CD1c-positive myeloid dendritic cell (primary cell): ENCODE measurements around the gene EPG5.
"Not testable (repeated sequence)": the region's sequence is repeated elsewhere in the genome, so short reads cannot be mapped to it uniquely, and the experiment has no call there.

Experiments used
- DNase-seq: peaks from one replicate; pipeline ENCODE4 v3.0.0-alpha.2; 2016; ENCODE audit errors: extremely low spot score

Gene EPG5

DNA sequence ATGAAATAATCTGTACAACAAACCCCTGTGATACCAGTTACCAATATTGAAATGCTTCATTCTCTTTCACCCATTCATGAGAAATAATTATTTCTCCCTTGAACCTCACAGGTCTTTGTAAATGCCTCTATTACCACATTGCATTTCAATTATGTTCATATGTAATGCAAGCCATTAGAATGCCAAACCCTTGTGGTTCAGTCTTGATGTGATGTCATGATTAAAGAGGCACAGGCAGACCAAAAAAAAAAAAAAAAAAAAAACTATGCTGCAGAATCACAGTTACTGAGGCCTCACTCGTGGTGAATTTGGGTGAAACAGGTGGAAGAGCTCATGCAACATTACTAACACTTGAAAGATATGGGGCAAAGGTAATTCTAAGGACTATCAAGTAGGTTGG lies 9.4 kb upstream of the EPG5 start:
- DNase-seq: no peak

DNA sequence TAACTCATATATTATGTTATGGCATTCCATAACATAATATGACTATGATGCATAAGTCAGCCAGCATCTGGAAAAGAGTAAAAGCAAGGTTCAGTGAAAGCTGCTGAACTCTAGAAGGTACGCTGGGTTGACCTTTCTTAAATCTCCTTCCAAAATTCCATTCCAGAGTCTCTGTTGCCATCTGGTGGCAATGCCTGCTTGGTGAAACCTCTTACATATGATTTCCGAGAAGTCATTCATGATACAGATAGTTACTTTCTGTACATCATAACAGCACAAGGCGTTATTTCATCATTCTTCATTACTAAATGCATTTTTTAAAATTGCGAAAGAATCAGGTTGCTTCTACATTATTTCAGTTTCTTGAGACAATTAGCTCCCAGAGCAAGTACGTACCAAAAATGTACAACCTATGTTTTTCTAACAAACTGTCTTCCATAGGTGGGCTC lies 7.0 kb upstream of the EPG5 start:
- DNase-seq: peak; percentile 86

DNA sequence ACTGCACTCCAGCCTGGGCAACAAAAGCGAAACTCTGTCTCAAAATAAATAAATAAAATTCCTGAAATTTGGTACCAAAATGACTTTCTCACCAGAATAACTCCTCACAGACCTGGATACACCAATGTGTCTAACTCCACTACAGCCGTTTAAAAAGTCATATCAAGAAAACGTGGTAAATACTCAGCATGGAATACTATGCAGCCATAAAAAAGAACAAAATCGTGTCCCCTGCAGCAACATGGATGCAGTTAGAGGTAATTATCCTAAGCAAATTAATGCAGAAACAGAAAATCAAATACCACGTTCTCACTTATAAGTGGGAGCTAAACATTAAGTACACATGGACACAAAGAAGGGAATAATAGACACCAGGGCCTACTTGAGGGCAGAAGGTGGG lies 2.2 kb downstream of the EPG5 start:
- not testable (repeated sequence) for DNase-seq

DNA sequence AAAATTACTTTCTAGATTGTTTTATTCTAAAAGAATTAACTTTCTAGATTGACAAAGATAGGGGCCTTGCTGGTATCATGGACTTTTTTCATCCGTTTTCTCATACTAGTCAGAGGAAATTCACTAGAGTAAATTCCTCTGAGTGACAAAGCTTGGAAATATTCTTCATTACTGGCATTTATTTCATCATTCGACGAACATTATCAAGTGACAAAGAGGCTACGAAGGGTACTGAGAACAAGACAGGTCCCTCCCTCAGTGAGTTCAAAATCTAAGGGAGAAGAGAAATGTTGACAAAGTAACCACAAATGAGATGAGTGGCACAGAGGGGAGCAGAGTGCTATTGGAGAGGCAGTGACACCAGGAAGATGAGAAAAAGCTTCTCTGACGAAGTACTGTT lies 4.3 kb downstream of the EPG5 start:
- no peak for DNase-seq

DNA sequence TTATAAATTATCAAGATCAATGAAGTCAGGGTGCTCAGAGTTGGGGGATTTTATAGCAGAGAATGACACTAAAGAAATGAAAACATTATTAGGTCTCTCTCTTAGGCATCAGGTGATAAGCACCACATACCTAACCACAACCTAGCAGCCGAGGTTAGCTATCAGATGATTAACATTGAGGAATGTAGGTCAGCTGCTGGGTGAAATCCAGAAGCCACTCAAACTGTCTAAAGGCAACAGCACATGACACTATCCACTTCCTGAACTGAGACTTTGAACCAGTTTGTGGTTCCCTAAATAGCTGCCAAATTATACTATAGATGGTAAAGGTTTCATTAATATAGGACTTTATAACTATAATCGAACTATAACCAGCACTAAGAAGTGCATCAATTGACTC lies 4.7 kb downstream of the EPG5 start:
- DNase-seq: peak; percentile 66

DNA sequence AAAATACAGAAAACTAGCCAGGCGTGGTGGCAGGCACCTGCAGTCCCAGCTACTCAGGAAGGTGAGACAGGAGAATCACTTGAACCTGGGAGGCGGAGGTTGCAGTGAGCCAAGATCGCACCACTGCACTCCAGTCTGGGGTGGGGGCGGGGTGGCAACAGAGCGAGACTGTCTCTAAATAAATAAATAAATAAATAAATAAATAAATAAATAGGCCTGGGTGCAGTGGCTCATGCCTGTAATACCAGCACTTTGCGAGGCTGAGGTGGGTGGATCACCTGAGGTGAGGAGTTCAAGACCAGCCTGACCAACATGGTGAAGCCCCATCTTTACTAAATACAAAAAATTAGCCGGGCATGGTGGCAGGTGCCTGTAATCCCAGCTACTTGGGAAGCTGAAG lies 7.6 kb downstream of the EPG5 start:
- not testable (repeated sequence) for DNase-seq

DNA sequence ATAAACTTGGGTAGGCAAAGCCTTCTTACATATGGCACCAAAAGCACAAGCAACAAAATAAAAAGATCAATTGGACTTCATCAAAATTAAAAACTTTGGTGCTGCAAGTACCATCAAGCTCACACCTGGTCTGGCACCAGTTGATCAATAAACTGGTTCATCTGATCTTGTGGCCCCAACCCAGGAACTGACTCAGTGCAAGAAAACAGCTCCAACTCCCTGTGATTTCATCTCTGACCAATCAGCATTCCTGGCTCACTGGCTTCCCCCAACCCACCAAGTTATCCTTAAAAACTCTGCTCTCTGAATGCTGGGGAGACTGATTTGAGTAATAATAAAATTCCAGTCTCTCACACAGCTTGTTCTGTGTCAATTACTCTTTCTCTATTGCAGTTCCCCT lies 8.4 kb downstream of the EPG5 start:
- DNase-seq: no peak

DNA sequence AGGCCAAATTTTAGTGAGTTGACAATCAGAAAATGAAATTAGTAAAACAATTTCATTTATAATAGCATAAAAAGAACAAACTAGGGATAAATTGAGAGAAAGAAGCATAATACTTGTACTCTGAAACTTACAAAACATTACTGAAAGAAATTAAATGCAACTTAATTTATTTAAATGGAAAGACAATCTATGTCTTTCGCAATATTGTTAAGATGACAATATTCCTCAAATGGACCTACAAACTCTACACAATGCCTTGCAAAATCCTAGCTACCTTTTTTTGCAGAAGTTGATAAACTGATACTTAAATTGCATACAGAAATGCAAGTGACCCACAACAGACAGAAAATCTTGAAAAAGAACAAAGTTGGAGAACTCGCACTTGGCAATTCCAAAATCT lies 9.1 kb downstream of the EPG5 start:
- no peak for DNase-seq

DNA sequence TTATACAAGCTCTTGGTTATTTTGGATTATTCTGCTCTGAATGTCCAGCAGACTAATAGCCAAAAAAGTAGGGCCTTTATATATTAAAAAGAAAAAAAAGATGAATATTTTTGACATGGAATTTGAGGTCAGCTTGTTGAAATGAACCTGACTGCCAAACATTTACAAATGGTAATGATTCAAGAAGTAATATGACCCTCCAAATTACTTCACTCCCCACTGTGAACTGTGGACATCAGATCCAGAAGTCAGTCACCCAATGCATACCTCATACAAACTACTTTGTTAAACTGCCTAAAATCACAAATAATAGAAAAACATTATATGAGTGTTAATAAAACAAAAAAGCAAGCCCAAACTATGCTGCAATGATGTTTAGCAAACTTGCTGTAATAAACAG lies 10.0 kb downstream of the EPG5 start:
- DNase-seq: no peak

DNA sequence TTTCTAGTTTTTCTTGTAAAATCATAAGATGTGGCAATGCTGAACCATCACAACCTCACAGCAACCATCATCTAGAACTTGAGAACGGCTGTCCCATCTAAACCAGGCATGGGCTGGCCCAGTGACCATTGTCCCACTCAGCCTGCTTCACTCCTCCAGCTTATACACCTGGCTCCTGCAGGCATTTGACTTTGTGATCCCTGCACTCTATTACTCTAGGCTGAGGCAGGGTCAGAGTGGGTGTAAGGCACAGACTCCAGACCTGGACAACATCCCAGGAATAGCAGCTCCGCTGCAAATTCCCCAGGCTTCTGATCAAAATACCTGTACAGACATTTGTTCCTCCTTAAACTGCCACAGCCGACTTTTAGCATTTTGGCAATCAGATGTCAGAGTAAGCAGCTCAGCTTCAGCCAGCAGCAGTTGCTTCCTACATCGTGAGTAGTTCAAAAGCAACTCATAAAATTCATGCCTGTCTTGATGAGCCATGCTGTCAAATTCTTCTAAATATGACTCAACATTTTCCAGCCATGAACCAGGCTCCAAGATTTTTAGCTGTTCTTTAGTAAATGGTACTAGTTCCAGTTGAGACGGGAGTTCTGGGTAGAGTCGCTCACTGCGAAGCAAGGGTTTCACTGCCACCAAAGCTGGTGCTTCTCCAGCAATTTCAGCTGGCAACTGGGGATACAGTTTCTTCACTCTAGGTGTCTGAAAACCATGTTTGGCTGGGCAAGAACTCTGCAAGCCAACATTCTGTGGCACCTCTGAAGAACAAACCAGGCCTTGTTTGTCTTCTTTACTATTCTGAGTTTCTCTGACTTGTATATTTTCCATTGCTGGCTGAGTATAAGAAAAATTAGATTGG lies 12.8 kb downstream of the EPG5 start:
- DNase-seq: no peak

DNA sequence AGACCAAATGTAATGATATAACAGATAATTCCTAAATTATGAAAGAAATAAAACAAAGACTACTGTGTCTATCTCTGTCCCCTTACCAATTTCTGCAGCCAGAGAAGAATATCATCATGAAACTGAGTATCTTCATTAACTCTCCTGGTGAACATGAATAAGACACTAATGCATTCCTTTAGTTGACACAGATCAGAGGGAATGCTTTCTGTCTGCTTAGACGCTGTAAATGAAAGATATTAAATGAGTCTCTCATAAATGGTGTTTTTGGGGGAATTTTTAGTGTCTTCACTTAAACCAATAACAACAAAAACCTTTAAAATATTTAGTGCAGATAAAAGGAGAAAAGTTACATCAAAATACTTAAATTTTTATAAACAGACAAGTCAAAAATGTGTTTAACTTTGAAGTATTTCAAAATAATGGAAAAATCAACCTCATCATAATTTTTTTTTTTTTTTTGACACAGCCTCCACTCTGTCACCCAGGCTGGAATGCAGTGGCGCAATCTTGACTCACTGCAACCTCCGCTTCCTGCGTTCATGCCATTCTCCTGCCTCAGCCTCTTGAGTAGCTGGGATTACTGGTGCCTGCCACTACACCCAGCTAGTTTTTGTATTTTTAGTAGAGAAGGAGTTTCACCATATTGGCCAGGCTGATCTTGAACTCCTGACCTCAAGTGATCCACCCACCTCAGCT lies 16.0 kb downstream of the EPG5 start:
- DNase-seq: peak; percentile 35

DNA sequence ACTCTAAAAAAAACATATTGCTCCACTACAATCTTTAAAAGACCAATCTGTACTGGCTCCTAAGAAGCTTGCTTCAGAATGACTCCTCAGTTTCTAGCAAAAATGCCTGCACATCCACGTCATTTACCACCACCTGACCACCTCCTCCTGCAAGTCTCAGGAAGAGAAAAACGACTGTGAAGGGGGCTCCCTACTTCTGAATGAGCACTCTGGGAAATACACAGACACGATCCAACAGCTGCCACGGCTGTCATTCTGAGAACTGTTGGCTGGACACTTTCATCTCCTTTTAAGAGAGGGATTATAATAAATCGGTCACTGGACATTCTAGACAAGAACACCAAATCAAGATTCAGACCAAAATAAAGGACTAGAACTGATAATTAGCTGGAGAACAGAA lies 21.5 kb downstream of the EPG5 start:
- no peak for DNase-seq

DNA sequence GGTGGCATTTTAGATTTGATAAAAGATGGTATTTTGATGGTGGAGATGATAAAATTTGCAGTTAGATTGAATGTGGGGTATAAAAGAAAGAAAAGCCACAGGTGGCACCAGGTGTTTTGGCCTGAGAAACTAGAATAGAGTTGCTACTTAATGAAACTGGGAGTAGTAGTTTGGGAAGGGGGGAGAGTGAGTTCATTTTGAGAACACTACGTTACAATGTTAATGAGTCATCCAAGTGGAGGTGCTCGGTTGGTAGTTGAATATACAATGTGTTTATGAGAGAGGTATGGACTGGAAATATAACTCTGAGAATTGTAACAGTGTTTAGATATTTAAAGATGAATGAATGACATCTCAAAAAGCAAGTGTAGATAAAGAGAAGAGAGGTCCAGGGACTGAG lies 26.4 kb downstream of the EPG5 start:
- no peak for DNase-seq

DNA sequence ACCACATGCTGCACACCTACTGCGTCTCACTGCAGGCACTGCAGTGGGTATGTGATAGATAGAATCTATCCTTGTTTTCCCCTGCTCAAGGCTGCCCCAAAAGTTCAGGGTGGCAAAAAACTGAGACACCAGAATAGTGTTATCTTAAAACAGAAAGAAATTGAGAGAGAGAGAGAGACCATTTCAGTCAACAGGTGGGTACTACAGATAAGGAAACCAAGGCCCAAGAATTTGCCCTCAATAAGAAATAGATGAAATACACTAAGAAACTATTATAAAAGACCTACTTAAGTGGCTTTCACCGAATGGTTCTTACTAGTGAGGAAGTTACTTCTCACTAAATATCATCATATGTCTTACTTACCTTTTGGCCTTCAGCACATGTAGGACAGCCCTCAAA lies 27.9 kb downstream of the EPG5 start:
- no peak for DNase-seq

DNA sequence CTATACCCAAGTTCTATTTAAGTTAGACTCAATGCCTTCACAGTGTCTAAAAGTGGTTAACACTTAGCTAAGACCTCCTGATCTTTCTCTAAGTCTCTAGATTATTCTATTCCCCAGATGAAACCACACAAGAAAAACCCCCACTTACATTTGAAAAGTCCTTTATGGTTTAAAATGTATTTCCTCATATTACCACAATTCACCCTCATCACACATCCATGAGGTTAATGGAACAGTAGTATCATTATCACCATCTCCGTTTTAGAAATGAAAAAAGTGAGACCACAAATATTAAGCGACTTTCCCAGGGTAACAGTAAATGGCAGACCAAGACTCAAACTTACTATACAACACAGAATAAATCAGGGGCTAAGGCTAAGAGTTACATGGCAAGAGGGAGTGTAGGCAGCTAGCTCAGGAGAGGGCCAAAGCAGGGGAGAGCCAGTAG lies 28.6 kb downstream of the EPG5 start:
- no peak for DNase-seq

DNA sequence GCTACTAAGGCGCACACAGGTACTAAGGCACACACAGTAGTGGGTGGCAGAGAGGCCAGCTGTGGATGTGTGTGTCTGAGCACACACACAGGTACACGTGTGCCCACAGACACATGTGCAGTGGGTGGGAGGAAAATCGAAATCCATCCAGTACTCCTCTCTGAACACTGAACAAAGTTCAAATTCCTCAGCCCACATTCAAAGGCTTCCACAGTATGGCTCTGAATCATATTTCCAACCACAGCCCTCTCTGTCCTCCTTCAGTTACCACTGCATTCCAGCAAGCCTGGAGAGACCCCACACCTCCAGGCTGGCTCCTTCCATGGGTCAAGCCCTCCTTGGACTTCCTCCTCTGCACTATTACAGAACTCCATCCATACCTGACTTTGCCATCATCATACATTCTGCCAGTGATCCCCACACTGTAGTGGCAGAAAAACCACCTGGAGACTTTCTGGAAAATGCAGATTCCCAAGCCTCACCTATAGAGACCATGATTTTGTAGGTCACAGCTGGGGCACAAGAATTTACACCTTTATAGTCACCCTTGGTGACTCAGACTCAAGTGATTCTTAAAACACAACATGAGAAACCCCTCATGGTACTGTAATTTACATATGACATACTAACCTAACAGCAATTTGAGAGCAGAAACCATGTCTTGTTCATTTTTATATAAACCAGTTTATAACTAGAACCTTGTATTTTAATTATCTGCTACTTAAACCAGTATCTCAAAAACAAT lies 31.4 kb downstream of the EPG5 start:
- DNase-seq: no peak

DNA sequence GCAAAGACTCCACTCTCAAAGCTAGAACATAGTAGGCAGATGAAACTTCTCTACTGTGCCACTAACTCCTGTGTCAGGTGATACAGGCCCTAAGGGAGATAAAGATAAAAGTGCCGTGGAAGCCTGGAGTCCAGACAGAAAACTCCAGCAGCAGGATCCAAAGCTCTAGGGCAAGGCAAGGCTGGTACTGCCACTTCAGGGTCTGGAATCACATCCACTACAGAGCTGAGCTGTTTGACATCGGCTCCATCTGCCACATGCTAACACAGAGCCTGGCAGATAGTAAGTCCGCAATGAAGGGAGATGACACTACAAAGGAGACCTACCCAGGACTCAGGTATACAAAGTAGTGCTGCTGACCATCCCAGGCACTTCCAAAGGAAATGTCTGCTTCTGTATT lies 34.4 kb downstream of the EPG5 start:
- DNase-seq: no peak

DNA sequence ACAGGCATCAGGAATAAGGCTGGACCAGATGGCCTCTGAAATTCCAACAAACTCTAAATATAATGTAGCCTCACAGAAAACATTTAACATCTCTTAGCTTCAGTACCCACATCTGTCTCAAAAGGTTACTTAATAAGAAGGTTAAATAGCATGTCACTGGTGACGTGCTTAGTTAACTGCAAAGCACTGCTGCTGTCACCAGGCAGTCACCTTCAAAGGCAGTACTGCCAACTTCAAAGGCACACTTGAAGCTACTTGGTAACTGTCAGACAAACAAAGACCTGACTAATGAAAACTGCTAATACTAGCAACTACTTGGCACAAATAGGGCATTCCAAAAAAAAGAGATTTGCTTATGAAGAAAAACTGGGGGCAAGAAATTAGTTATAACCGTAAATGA lies 36.2 kb downstream of the EPG5 start:
- DNase-seq: no peak

DNA sequence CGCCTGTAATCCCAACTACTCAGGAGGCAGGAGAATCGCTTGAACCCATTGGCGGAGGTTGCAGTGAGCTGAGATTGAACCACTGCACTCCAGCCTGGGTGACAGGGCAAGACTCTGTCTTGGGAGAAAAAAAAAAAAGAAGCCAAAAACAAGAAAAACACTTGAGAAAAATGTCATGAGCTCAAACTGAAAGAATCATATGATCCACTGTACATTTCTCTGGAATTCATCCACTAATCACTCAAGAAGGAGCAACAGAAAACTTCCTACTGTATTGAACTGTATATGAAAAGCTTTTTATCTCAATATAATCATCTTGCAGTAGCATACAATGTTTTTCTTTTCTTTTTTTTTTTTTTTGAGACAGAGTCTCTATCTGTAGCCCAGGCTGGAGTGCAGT lies 40.4 kb downstream of the EPG5 start:
- no peak for DNase-seq

DNA sequence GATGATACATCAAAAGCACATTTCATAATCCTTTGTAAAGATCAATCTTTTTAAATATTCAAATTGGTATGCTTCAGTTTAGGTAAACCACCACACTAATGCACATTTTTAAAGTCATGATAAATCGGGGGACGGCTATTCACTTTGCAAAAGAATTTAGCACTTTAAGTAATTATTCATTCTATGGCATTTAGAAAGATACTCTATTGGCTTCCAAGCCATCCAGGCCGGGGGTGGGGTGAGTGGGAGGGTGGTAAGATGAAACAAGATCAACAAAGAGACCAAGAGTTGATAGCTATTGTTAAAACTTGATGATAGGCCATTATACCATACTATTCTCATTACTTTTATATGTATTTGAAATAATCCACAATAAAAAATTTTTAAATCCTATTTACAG lies 41.0 kb downstream of the EPG5 start:
- DNase-seq: no peak

DNA sequence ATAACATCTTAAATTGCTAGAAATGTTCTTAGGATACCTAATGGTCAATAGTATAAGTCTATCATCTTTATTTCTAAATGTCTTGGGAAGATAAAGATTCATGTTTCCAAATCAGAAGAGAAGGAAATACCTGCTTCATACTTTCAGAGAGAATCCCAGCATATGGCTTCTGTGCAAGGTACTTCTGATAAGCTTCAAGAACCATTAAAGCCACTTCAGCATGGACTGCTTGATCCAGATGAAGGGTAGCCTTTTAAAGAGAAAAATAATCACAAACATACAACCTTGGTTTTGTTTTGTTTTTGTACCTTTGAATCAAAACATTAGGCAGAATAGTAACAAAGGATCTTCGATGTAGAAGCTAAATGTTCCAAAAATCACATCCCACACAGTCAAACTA lies 44.0 kb downstream of the EPG5 start:
- no peak for DNase-seq

DNA sequence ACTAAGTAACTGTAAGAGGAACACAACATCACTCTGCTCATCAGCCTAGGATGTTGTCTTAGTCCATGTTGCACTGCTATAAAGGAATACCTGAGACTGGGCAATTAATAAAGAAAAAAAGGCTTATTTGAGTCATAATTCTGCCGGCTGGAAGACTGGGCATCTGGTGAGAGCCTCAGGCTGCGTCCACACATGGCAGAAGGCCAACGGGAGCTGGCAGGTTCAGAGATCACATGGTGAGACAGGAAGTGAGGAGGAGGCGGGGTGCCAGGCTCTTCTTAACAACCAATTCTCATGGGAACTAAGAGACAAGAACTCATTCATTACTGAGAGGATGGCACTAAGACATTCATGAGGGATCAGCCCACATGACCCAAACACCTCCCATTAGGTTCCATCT lies 46.8 kb downstream of the EPG5 start:
- no peak for DNase-seq

DNA sequence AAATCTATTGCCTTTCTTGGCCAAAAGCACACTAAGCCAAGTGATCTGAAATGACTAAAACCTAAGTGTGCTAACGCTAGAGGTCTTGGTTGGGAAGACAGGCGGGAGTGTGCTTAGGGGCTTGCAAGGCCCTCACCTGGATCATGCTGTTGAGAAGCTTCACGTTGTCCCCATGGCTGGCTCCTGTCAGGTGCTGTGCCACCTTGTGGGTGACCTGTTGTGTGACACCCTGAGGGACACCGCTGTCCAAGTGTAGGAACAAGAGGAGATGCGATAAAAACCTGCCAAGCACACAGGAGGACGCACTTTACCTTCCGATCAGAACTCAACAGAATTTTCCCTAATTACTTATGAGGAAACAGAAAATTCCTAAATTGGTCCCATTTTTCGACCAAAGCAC lies 50.8 kb downstream of the EPG5 start:
- DNase-seq: no peak
